Left colon (tissue), 2 donors: ENCODE data around the gene CIC. TPM values are rescaled to one million over a fixed set of nuclear protein-coding genes. Genes with fewer than 3 reads are reported as not detected.

Experiments
- ATAC-seq: fragments of 200-7000 bp; cut with Tn5 transposase; one replicate; pipeline ENCODE4 v1.9.1; 2020; ENCODE audit warnings: mild to moderate bottlenecking, moderate library complexity
- DNase-seq, 2 donors: peaks; one replicate each; pipeline ENCODE4 v3.0.0-alpha.2; 2020
- intact Hi-C, 2 donors: fragments of 100-400 bp; cut with DNase I in 1 of 2; cut with micrococcal nuclease in 1 of 2; formaldehyde crosslinking; loops; one replicate each; pipeline versions ENCODE4 v1.11.2 to v1.14.0; 2022; cut with DNase I, micrococcal nuclease
- total RNA-seq, 2 donors: library from RNA; stranded (reverse); fragmentation: NEBNext Ultra II Directional; extraction: Animal tissue kit (Norgen Biotek cat#: 25700); gene quantifications; one replicate each; pipeline ENCODE4 v1.2.1, GENCODE V29; 2021
- donor health status: DM: no; HTN: no; CAD: no.
- donor health status: DM: yes; HTN: yes; CAD: no.

Gene CIC
- total RNA-seq, 2 donors from 2014 or later = 43.0 to 47.9 TPM

DNA sequence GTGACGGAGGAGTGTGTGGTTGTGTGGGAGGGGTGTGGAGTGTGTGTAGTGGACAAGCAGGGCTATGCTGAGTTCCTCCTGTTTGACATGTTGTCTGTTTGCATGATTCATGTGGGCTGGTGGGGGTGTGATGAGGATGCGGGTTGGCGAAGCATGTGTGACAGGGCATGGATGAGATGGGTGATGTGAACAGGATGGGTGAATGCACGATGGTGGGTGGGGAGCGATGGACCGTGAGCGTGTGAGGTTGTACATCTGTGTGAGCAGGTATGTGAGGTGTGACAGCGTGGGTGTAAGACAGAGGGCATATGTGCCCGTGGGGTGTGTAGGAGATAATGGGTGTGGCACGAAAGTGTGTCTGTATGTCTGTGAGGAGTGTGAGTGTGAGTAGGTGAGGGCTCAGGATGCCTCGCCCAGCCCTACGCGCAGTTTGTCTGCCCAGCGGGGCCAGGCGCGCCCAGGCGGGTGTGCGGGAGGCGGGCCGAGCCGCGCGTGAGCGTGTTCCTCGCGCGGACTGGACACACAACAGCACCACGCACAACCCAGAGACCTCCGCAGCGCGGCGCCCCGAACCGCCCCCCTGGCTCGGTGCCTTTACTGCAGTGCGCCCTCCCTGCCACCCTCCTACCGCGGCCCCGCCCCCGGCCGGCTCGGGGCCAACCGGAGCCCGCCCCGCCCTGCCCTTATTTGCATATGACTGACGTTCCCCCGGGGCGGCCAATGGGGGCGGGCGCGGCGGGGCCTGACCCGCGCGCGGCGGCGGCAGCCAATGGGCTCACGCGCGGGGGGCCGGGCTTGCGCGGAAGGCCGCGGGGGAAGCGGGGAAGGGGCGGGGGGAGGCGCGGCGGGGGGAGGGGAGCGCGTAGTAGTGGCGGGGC lies 14.4 kb downstream of the CIC start:
- DNase-seq (peak; percentile 94 to 96), ATAC-seq (peak; percentile 78)
- intact Hi-C loops = loop anchor here in 1 of 2 donors (5.0 kb wide), 1 partner anchor 36 kb away; no protein-coding TSS in a partner anchor

GRCh38 chr19:42284066-42284501 lies 15.0 kb downstream of the CIC start:
- ATAC-seq (peak; percentile 57), DNase-seq (peak; percentile 79 to 83)
- intact Hi-C loops = loop anchor here in 1 of 2 donors (5.0 kb wide), 1 partner anchor 37 kb away; no protein-coding TSS in a partner anchor

- ATAC-seq = no peak
- no peak for DNase-seq
- intact Hi-C loops = loop anchor here in 1 of 2 donors (5.0 kb wide), 1 partner anchor 37 kb away; no protein-coding TSS in a partner anchor
Measured at GRCh38 chr19:42284591-42285341, 15.7 kb downstream of the CIC start.

DNA sequence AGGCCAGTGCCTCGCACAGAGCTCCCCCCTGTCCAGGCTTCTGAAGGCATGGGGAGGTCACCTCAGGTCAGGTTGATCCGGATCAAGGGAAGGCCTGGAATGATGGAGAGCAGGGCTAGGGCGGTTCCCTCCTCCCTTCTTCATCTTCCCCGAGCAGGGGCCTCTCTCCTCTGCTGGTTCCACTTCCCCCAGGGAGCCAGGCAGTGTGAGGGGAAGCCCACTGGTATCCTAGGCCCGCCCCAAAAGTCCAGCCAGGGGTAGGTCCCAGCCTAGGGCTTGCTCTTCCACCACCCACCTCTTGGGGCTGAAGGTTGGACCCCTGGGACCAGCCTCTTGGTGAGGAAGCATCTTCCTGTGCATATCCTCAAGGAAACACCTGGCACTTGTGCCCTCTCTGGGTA lies 16.5 kb downstream of the CIC start:
- no peak for DNase-seq
- intact Hi-C loops = no loop called here

DNA sequence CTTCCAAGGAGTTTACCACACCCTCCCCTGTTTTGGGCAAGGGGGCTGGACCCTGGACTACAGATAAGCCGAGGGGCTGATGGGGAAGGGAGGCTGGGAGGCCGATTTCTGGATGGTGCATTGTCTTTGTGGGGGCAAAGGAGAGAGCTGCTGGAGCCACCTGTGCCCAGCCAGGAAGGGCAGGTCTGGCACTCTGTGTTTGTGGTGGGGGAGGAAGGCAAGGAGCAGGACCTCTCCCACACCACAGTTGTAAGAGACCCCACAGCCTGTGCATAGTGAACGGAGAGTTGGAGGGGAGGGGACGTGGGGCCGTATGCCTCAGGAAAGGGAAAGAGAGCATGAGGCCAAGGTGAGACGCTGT lies 16.9 kb downstream of the CIC start:
- DNase-seq (no peak), ATAC-seq (no peak)
- intact Hi-C loops = no loop called here

More for the DNA sequence above, 16.5 kb downstream of the CIC start:
- no peak for ATAC-seq

- DNase-seq = no peak
- no peak for ATAC-seq
- intact Hi-C loops = no loop called here
Measured at GRCh38 chr19:42286349-42287016, 17.4 kb downstream of the CIC start.

DNA sequence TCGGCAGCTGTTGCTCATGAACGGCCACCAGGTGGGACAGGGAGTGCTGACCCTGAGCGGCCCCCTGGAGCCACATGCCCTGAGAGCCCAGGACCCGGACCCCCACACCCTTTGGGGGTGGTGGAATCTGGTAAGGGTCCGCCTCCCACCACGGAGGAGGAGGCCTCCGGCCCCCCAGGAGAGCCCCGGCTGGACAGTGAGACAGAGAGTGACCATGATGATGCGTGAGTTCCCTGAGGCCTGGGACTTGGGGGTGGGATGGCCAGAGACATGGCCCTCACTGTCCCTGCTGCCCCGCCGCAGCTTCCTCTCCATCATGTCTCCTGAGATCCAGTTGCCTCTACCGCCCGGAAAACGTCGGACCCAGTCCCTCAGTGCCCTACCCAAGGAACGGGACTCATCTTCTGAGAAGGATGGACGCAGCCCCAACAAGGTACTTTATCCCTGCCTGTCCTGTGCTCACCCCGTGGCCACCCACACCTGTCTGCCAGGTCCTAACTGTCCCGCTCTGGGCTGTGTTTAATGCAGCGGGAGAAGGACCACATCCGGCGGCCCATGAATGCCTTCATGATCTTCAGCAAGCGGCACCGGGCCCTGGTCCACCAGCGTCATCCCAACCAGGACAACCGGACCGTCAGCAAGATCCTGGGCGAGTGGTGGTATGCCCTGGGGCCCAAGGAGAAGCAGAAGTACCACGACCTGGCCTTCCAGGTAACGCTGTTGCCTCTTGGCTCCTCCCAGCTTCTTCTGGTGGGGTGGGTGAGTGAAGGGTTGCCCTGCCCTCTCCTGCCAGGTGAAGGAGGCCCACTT lies 18.2 kb downstream of the CIC start:
- ATAC-seq (no peak), DNase-seq (no peak)
- intact Hi-C loops = no loop called here

DNA sequence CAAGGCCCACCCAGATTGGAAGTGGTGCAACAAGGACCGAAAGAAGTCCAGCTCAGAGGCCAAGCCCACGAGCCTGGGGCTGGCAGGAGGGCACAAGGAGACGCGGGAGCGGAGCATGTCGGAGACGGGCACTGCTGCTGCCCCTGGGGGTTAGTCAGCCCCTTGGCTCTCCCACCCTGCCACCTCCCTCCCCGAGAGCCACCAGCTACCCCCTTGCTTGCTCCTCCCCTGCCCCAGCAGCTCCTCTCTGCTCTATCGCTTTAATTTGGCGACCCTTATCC lies 18.7 kb downstream of the CIC start:
- intact Hi-C loops = no loop called here
- ATAC-seq = no peak
- no peak for DNase-seq

GRCh38 chr19:42288387-42288786 lies 19.3 kb downstream of the CIC start:
- DNase-seq (no peak), ATAC-seq (no peak)
- intact Hi-C loops = no loop called here

- DNase-seq (no peak), ATAC-seq (no peak)
- intact Hi-C loops = no loop called here
Measured at GRCh38 chr19:42288881-42289555, 20.0 kb downstream of the CIC start.

GRCh38 chr19:42289556-42290041 lies 20.5 kb downstream of the CIC start:
- DNase-seq (no peak), ATAC-seq (no peak)
- intact Hi-C loops = no loop called here

DNA sequence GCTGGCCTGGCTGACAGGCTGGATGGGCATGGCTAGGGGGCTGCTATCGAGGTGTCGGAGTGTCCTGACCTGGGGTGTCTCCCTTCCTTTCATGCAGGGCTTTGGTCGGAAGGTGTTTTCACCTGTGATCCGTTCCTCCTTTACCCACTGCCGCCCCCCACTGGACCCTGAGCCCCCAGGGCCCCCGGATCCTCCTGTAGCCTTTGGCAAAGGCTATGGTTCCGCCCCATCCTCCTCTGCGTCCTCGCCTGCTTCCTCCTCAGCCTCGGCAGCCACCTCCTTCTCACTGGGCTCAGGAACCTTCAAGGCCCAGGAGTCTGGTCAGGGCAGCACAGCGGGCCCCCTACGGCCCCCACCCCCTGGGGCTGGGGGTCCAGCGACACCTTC lies 21.1 kb downstream of the CIC start:
- DNase-seq (no peak), ATAC-seq (no peak)
- intact Hi-C loops = no loop called here

DNA sequence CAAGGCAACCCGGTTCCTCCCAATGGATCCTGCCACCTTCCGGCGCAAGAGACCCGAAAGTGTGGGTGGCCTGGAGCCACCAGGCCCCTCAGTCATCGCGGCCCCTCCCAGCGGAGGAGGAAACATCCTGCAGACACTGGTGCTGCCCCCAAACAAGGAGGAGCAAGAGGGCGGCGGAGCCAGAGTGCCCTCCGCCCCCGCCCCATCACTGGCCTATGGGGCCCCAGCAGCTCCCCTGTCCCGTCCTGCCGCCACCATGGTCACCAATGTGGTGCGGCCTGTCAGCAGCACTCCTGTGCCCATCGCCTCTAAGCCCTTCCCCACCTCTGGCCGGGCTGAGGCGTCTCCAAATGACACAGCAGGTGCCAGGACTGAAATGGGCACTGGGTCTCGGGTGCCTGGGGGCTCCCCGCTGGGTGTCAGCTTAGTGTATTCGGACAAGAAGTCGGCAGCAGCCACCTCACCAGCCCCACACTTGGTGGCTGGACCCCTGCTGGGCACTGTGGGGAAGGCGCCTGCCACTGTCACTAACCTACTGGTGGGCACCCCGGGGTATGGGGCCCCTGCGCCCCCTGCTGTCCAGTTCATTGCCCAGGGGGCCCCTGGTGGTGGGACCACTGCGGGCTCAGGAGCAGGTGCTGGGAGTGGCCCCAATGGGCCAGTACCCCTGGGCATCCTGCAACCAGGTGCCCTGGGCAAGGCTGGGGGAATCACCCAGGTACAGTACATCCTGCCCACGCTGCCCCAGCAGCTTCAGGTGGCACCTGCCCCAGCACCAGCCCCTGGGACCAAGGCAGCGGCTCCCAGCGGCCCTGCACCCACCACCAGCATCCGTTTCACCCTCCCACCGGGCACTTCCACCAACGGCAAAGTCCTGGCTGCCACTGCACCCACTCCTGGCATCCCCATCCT lies 21.7 kb downstream of the CIC start:
- DNase-seq = no peak
- intact Hi-C loops = no loop called here
- peak; percentile 22 for ATAC-seq

- ATAC-seq (peak; percentile 66), DNase-seq (peak; percentile 64 to 71)
- intact Hi-C loops = no loop called here
Measured at GRCh38 chr19:42291435-42291810, 22.4 kb downstream of the CIC start.

GRCh38 chr19:42292042-42292960 lies 23.2 kb downstream of the CIC start:
- peak; percentile 60 to 70 for DNase-seq
- ATAC-seq = peak; percentile 68
- intact Hi-C loops = no loop called here

DNA sequence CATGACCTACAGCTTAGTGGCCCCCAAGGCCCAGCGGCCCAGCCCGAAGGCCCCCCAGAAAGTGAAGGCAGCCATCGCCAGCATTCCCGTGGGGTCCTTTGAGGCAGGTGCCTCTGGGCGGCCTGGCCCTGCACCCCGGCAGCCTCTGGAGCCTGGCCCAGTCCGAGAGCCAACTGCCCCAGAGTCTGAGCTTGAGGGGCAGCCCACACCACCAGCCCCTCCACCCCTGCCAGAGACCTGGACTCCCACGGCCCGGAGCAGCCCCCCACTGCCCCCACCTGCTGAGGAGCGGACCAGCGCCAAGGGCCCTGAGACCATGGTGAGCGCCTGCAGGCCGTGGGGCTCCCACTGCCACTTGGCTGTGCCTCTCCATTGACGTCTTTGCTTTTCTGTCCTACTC lies 23.9 kb downstream of the CIC start:
- DNase-seq (no peak), ATAC-seq (no peak)
- intact Hi-C loops = no loop called here
